ENCODE data around the gene SLC25A11. TPM values are rescaled to one million over a fixed set of nuclear protein-coding genes. Genes with fewer than 3 reads are reported as not detected.

Gene SLC25A11
- total RNA-seq, 1 experiment from 2014 or later = 75.1 TPM

GRCh38 chr17:4972752-4973151 is 32.9 kb upstream of the SLC25A11 start:
- RAD21 ChIA-PET (ENCODE audit: low non-redundant PET in 1 of 2, low total read pairs in 2 of 2, uncharacterized antibody in 2 of 2, unreplicated experiment in 2 of 2) = interaction anchor here in 1 of 2 experiments (0.6 kb wide), 1 partner anchor 25 kb away, joined by 4 read pairs; the partner anchor contains the start of gene KIF1C
- no peak for ATAC-seq
- intact Hi-C loops (cut with micrococcal nuclease) = no loop called here
- H4K20me1 ChIP-seq (ENCODE audit: insufficient read depth) = no peaks in the 10 kb centered on the region
- no peak overlapping the region for H2AFZ ChIP-seq (ENCODE audit: low read depth, low read length, poor library complexity, severe bottlenecking)
- H3K79me2 ChIP-seq (ENCODE audit: insufficient read depth, low read length) = peaks cover 5% of the 10 kb centered on the region; the same call in 1 of the 2 replicates
- TF ChIP-seq CEBPB (IDR thresholded peaks at IDR 0.05; ENCODE audit: low read depth) = no peak
- no peak for TF ChIP-seq POLR2AphosphoS5 (IDR thresholded peaks at IDR 0.05; ENCODE audit: low read depth, low read length)
- no peak for TF ChIP-seq MAX (IDR thresholded peaks at IDR 0.05)
- TF ChIP-seq SIN3A (IDR thresholded peaks at IDR 0.05; ENCODE audit: low read depth) = no peak
- TF ChIP-seq CBX3 (IDR thresholded peaks at IDR 0.05; ENCODE audit: low read depth) = no peak
- no peak for TF ChIP-seq EZH2 (IDR thresholded peaks at IDR 0.05)
- no peak for TF ChIP-seq ATF3 (IDR thresholded peaks at IDR 0.05)
- no peak for TF ChIP-seq EGR1 (IDR thresholded peaks at IDR 0.05; ENCODE audit: low read depth)
- no peak for TF ChIP-seq YY1 (IDR thresholded peaks at IDR 0.05; ENCODE audit: extremely low read depth, insufficient replicate concordance, low read depth, low read length)
- no peak for TF ChIP-seq ZNF274 (IDR thresholded peaks at IDR 0.05; ENCODE audit: low read depth, low read length)
- TF ChIP-seq SRF (IDR thresholded peaks at IDR 0.05; ENCODE audit: low read depth) = no peak
- no peak for TF ChIP-seq POLR2A (IDR thresholded peaks at IDR 0.05; ENCODE audit: borderline replicate concordance, extremely low read depth, insufficient read depth, insufficient read length)
- no peak for TF ChIP-seq JUND (IDR thresholded peaks at IDR 0.05)
- no peak for TF ChIP-seq ZFX (IDR thresholded peaks at IDR 0.05)
- no peak for TF ChIP-seq FOSL1 (IDR thresholded peaks at IDR 0.05; ENCODE audit: low read depth)
- TF ChIP-seq ELF1 (IDR thresholded peaks at IDR 0.05; ENCODE audit: borderline replicate concordance, low read depth) = no peak
- TF ChIP-seq TCF7L2 (IDR thresholded peaks at IDR 0.05; ENCODE audit: borderline replicate concordance, extremely low read depth, insufficient read depth, insufficient read length) = no peak
- TF ChIP-seq ZBTB33 (IDR thresholded peaks at IDR 0.05; ENCODE audit: extremely low read depth, insufficient replicate concordance, low read length) = no peak
- no peak overlapping the region for H3K27ac ChIP-seq (ENCODE audit: low read depth, low read length)
- CTCF ChIA-PET = no interaction called here
- no peaks in the 10 kb centered on the region for H3K9me2 ChIP-seq (ENCODE audit: insufficient read depth)
- H3K9ac ChIP-seq (ENCODE audit: low read length) = no peak overlapping the region
- POLR2A ChIA-PET = no interaction called here
- H3K4me3 ChIP-seq (replicated peaks in 1 of 2; ENCODE audit: low read depth in 1 of 2, low read length in 2 of 2) = no peak overlapping the region
- peaks cover 14 to 20% of the 10 kb centered on the region in 2 experiments for H3K4me1 ChIP-seq (ENCODE audit: control insufficient read depth in 1 of 2, insufficient read depth in 2 of 2, low read length in 2 of 2)
- H3K36me3 ChIP-seq (ENCODE audit: control insufficient read depth in 1 of 2, insufficient read depth in 2 of 2, low read length in 2 of 2) = peaks cover 4 to 16% of the 10 kb centered on the region in 2 experiments; a peak in 2 of 4 replicates
- DNase-seq (ENCODE audit: low read depth, low spot score) = no peak
- H3K9me3 ChIP-seq (ENCODE audit: control insufficient read depth in 1 of 2, insufficient read depth in 1 of 2, low read depth in 1 of 2, low read length in 2 of 2) = no peaks in the 10 kb centered on the region
- no peak overlapping the region for H3K4me2 ChIP-seq (ENCODE audit: low read length)
- H3K27me3 ChIP-seq (ENCODE audit: insufficient read depth, low read length) = no peaks in the 10 kb centered on the region
- BruUV-seq (replicated peaks) = no TSS peak
